Activated naive CD4-positive, alpha-beta T cell treated with Interleukin-2 at 50 U/mL for 16 hours (primary cell): Measurements from ENCODE around the gene SHROOM3.
"Not testable (repeated sequence)": the region's sequence is repeated elsewhere in the genome, so short reads cannot be mapped to it uniquely, and the experiment has no call there.

ENCODE experiments used
- DNase-seq: peaks from one replicate; pipeline ENCODE4 v3.0.0-alpha.2; 2020

The SHROOM3 gene

DNA sequence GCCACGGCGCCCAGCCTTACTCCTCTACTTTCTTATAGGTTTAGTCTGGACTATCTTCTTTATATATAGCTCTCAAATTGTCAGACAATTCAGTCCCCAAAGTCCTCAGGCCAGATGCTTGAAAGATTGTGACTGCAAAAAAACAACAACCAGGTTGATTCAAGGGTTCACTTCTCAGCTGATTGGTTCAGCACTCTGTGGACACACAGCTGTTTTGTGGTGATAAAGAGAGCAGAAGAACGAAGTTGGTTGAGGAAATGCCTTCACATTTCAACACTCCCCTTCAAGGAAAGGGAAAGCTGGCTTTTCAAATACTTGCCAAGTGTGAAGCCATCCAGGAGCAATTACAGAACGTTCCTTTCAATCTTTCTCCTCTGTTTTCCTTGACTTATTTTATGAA lies 166.8 kb downstream of the SHROOM3 start:
- DNase-seq = no peak

DNA sequence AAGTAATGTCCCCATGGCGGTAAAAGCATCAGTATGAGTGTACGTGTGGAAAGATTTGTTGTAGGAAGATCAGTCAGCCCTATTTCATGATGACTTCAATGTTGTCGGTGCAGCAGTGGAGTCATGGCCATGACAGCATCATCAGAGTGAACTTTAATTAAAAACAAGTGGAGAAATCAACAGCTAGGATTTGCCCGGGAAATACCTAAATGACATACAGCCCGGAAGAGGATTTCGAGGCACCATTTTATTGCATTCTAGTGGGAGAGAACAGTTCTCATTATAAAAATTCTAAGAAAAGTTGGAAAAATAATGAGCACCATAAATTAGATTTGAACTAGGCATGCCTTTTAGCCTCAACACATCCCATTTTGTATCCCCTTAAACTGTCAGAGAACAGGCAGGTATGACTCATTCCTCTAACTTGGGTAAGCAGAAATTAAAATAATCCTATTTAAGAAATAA lies 170.1 kb downstream of the SHROOM3 start:
- no peak for DNase-seq

DNA sequence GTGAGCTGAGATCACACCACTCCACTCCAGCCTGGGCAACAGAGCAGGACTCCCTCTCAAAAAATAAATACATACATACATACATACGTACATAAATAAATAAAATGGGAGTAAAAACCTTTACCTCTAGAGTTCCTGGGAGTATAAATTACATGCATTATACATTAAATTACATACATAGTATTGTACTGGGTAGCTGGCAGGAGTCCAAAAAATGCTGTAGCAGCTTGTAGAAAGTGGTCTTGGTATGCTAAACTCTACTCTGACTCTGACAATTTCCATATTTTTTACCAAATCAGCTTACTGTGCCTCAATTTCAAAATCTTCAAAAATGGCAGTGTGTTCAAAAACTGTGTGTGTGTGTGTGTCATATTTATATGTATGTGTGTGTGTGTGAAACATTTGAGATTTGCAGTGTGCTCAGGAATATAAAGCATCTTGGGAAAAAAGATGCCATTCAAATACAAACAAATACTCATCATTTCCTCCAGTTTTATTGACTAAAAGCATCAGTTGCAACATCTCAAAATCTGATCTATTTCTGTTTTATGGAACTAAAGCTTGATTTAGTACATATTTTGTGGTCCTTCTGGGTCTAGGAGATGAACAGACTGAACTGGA lies 171.7 kb downstream of the SHROOM3 start:
- no peak for DNase-seq

DNA sequence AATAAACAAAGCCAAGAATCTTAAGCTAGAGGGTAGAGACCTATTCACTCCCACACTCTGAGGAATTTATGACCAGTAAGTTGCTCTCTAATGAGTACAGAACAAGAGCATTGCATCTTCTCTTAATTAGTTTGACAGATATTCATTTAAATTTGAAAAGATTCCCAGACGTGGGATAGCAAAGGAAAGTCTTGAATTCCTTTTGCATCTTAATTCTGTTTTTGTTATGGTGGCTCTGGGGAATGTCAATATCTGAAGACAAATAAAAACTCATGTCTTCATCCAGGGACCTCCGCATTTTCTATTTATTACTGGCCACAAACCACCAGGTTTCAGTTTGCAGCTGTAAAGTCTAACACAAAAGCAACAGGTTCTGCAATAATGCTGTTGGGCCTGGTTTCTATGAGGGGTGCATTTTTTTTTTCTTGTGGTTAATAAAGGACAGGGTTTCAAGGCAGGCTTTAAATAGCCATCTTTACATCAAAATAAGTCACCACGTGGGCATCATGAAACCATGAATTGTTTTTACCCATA lies 172.3 kb downstream of the SHROOM3 start:
- no peak for DNase-seq

DNA sequence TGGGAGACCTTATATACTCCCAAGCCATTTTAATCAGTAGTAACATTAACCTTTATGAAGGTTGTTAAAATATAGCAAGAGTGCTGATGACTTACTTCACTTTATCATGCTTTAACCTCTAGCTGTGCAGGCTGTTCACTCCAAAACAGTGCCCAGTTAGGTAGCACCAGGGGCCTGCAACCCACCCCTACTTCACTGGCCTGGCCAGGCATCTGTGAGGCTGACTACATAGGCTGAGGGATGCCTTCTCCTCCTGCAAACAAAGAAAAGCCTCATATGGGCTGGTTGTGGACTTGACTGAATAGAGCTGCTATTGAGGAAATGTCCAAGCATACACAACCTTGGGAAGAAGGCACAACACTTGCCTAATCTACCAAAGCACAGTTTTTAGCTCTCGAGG lies 172.8 kb downstream of the SHROOM3 start:
- DNase-seq = no peak

DNA sequence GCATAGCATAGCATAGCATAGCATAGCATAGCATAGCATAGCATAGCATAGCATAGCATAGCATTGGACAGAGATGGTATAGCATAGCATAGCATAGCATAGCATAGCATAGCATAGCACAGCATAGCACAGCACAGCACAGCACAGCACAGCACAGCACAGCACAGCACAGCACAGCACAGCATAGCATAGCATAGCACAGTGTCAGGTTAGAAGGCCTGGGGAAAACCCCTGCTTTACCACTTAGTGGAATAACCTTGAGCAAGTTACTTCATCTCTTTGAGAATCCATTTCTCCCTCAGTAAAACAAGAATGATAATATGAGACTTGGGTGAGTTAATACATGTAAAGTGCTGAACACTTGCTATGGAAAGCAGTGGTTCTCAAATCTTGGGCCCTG lies 173.5 kb downstream of the SHROOM3 start:
- not testable (repeated sequence) for DNase-seq

DNA sequence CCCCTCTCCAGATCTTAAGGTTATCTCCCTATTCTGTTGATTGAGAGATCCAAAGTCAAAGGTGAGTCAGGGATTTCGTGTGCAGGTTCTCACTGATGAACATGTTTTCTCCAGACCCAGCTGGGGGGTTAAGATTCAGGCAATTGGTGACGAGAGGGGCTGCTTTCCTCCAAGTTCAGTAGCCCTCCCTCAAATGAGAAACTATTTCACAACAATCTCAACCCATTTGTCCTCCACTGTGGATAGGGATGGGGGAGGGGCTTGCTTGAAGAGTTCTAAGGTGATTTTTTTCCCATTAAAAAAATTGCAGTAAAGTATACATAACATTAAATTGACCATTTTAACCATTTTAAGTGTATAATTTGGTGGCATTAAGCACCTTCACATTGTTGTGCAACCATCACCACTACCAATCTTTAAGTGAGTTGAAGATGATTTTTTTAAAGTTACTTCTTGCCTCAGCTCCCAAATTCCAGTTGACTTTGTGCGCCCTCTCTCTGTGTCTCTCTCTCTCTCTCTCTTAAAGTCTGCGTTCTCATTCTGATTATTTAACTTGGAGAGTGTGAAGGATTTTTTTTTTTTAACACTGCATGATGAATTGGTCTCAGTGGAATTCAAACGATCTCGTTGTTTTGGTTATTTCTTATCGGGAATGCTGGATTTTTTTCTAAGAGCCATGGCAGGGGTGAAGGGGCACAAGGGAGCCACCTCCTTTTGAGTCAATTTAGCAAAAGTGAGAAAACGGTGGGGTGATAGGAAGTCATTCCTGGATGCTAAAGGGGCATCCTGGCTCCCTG lies 175.9 kb downstream of the SHROOM3 start:
- no peak for DNase-seq

DNA sequence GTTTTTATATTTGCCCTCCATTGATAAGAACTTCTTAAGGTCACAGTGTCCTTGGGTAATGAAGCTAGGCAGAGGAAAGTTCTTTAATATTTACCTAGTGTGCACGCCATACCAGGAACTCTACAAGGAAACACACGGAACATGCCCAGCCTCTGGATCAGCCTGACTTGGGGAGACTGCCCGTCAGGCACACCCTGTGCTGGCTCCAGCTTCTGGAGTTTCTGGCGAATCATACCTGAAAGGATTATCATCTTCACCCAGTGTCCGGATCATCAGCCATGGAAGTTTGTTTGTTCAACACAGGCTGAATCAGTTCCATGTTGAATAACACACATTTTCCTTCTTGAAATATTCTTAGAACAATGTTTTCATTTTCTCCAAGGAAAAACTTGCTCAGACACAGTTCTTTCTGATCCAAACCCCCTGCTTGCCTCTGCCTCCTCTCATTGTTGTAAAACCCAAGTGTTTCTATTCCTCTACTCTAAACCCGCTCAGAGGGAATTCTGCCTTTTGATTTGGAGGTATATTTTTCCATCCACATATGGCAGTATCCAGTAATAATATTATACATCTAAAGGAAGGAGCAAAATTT lies 176.7 kb downstream of the SHROOM3 start:
- DNase-seq = no peak

DNA sequence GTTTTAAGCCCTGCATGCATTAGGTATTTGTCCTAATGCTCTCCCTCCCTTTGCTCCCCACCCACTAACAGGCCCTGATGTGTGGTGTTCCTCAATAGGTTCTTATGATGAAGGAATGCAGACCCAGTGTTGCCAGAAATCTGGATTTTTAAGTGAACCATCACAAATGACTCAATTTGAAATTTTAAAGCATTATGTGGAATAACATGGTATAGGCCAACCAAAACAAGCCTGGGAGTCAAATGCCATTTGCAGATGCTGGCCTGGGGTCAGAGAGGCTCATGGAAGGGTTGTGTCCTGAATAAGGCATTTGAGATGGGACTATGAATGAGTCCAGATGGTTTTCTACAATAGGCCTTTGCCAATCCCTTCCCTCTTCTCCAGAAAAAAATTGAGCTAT lies 179.6 kb downstream of the SHROOM3 start:
- DNase-seq = no peak

DNA sequence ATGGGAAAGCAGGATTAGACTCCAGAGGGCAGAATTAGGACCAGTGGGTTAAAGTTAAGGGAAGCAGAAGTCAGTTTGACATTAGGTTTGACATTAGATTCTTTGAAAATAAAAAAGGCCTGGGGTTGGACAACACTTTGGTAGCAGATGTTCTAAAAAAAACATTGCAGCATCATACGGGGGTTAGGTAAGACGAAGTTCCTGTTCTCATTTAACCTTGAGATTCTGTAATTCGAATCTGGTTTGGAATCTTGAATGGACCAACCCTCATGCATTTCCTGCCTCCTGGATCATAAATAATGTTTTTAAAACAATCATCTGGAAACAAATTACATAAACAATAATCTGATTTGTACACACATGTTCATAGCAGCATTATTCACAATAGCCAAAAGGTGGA lies 181.0 kb downstream of the SHROOM3 start:
- DNase-seq = no peak

DNA sequence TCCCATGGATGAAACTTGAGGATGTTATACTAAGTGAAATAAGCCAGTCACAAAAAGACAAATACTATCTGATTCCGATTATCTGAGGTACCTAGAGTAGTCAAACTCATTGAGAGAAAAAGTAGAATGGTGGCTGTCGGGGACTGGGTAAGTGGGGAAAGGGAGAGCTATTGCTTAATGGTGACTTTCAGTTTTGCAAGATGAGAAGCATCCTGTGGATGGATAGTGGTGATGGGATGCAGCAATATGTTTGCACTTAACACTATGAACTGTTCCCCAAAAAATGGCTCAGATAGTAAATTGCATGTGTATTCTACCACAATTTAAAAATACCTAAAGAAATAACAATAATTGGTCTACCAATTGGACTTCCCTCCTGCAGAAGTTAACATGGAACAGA lies 181.5 kb downstream of the SHROOM3 start:
- DNase-seq = no peak

DNA sequence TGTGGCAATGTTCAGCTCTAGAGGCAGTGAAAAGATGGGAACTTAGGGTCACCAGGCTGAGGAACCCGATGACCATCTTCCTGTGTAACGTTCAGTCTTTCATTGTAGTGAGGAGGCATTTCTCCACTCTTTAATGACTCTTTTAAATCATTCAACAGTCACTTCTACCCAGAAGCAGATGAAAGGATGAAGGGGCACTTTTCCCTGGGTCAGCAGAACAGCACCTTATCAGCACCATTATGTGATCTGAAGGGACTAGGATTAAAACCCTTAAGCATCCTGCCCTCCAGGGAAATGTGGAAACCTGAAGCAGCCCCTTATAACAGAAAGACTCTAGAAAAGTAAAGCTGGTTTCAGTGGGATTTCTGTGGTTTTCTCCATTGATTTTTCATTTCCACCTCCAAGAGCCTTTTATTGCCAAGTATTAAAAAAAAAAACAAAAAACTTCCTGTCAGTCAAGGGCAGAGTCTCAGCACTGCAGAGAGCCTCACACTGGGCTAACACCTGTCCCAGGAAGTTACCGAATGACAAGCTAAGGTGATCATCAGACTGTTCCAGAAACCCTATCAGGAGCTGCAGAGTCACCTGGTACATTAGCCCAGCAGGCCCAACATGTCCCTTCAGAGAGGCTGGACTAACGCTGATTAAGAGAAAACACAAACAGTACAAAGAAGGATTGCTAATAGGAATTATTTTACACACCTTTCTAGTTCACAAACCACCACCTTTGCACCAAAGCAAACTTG lies 185.9 kb downstream of the SHROOM3 start:
- DNase-seq = no peak

DNA sequence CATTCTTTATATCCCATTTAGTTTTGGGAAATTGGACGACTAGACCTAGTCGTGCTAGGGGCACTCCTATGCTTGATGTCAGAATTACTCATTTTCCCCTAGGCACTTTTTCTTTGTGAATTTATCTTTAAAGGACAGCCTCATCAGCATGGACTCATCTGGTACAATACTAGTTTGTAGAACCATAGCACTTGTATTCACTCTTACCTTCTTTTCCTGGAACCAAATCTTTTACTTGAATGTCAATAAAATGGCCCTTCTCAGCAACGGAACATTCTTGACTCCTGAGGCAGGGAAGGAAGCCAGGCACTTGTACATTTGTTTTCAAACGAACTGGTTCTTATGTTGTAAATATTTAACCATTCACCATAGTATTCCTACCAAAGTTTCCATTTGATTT lies 187.1 kb downstream of the SHROOM3 start:
- DNase-seq = no peak

DNA sequence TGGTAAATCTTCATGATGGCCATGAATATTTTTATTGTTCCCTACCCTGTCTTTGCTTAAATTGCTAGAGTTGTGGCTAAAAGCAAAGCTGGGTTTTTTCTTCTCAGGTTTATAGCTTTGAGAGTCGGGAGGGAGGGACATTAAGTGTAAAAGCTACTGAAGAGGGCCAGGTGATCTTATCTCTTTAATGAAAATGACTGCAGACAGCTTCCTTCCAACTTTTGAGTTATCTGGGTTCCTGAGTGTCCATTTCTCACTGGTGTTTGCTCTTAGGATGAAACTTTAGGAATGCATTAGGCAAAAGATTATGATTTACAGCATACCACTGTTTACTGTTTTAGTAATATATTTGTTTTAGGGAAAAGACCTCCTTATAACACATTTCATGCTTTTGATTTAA lies 187.7 kb downstream of the SHROOM3 start:
- no peak for DNase-seq

DNA sequence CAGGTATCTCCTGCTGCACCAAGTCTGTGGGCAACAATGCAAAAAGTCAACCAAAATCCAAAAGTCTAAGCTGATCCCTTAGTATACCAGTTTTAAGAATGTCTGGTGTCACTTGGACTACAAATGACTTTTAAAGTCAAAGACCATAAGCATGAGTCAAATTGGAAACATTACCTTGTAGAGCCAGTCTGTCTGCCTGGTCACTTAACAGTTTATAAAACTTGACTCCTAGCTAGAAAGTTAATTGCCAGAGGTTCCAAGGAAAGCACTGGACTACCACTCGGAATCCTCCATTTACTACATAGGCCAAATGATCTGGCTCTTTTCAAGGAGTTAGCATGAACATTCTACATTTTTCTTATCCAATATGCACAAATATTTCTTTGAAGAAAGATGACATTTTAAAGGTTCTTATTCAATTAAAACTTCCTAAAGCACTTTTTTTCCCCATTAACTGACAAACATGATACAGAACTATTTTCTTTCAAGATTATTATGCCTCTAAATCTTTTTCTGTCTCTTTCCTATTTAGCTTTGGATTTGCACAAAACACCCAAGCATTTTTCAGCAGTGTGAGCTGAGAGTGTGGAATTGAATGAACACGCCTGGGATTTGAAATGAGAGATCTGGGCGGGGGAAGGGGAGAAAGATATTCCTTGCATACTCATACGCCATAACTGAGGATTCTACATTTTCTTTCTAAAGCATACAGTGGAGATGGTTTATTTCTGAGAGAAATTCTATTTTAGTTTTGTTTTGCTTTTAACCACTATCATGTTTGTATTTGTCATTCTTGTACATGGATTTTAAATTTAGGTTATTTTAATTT lies 188.4 kb downstream of the SHROOM3 start:
- no peak for DNase-seq

DNA sequence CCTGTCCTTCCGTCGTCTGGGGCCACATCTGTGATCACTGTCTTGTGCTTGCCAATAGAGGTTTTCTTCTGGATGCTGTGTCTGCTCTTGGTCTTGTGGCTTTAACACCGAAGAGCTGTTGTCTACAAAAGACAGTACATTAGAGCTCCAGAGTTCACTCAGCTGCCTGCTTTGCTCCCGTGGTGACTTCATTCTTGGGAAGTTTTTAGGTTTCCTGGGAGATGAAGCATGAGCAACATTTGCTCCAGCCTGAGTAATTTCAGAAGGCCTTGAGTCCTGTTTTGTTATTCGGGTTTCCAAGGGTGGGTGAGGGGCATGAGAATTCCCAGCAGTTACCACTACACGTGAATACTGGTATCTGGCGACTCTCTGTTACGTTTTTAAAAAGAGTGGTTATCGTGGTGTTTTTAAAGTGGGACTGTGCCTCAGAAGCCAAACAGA lies 189.2 kb downstream of the SHROOM3 start:
- no peak for DNase-seq

DNA sequence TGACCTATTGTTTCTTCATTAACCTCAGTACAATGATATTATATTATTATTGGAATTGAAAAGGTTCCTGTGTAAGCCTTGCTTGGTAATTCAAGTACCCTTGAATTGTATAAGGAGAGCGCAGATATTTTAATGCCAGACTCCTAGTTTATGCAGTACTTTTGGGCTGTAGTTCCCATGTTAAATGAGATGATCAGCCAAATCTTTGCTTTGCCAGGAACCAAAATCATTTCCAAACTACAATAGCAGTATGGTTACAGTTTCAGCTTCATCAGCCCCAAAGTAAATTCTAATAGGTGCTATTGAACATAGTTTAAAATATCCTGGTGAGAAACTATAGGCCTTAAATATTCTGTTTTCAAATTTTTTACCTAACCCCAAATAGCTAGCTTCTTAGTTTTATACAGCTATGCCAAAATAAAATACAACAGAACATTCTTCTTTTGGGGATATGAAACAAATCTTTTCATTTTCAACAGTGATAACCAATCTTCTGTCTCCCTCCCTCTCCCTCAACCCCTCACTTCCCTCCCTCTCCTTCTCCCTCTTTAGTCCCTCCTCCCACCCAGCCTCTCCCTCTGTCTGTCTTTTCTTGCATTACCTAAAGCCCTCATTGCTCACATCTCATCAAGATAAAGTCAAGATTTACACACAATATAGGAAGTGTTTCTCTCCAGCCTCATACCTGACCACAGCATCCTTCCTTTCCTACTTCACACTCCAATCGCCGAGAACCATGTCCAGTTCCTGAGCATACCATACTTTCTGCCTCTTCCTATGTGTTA lies 190.1 kb downstream of the SHROOM3 start:
- DNase-seq = no peak

DNA sequence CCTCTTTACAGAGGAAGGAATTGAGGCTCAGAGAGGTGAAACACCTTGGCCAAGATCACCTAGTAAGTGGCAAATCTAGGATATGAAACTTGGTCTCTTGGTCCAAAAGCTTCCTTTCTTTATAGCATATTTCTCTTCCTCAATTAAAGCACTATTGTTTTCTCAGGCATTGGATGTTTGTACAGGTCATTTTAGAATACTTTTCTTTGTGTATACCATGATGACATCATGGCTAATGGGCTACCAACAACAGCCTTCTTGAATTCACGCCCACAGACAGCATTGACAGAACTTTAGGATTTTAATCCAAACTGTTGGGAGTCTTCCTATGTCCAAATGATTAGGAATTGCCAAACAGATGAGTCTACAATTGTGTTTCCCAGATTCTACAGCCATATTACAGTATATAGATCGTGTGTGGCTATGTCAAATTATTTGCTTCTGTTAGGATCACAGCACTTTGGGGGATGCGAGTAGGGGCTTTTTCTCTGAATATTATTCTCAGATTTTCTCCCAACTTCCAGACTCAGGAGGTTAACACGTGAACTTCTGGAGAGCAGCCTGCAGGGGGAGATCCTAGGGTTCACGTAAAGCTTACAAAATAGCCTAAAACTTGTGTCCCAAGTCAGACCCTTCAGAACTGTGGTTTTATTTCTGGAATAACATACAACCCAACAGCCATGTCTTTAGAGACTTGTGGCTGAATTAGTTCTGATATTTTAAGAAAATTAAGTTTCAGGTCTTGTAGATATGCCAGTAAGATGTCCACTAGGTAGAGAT lies 191.8 kb downstream of the SHROOM3 start:
- no peak for DNase-seq

DNA sequence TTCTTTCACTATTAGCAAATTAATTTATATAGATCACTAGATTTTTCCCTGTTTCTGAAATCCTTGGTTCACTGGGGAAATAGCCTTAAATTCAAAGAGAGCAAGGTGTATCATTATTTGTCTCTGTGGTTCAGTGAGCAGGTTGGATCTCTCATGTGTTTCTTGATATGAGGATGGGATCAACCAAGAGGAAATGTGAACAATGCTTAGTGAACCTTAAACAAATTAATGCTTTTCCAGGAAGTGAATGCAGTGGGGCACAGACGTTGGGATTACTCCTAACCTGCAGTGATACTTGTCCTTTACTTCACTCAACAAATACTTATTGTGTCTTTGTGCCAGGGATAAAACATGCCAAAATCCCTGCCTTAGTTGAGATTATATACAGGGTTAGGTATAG lies 193.2 kb downstream of the SHROOM3 start:
- no peak for DNase-seq

DNA sequence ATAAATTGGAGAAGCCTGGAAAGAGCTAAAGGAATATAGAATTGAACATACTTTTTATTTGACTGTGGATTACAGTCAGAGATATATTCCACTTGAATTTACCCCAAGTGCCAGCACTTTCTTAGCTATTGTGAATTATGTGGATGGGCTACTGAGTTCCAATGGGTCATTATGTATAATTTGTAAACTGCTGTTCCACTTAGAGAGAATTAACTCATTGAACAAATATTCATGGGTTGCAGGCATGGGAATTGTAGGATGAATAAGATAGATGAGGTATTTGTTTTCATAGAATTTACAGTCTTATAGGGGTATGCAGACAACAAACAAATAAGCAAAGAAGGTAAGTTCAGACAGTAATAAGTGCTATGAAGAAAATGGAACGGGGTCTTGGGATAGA lies 195.7 kb downstream of the SHROOM3 start:
- no peak for DNase-seq

DNA sequence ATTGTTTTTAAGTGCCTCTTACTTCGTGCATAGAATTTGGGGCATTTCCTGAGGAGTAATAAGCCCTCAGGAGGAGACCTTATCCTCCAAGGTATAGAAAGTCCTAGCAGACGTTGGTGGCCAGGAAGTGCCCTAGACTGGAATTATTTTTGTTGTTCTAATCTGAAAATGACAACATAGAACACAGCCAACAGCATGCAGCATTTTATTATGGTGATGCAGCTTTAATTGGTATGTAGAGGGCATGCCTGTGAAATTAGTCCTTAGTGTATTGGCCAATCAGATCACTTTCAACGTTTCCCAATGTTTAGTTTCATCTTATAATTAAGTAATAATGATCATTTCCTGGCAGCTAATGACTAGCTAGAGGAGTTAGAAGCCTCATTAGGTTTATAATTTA lies 199.2 kb downstream of the SHROOM3 start:
- DNase-seq = no peak
